ENCODE results near the gene PTPRD.

Gene PTPRD

DNA sequence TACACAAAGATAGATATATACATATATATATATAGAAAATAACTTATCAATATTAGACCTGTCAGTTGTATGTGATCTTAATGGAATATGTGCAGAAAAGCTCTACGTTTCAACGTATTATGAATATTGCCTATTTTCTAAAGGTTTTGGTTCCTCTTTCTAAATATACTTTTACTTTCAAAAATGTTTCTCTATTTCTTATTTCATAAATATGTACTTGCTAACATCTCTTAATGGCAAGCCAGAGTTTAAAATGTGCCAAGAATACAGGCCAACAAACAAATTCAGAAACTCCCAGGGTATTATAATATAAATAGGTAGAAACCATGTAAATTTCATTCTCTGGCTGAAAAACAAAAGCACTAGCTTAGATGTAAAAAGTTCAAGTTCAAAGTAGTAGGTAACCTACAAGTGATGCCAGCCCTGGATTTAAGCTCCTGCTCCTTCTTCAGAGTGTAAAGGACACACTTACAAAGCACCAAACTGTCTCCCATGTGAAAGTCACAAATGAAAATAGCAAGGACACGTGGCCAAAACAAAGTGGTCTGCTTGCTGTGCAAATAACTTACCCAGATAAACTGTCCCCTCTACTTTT lies 2128.1 kb downstream of the PTPRD start:
- no peak for TF ChIP-seq FOXP2 (optimal IDR thresholded peaks at IDR 0.05; ENCODE audit: borderline replicate concordance, extremely low read depth, extremely low read length, insufficient read depth)
- no peak for TF ChIP-seq SIN3A (IDR thresholded peaks at IDR 0.05; ENCODE audit: borderline replicate concordance, insufficient read depth, low read length)
- no peak for TF ChIP-seq POLR2AphosphoS5 (IDR thresholded peaks at IDR 0.05; ENCODE audit: low read depth, low read length)
- no peak for TF ChIP-seq REST (IDR thresholded peaks at IDR 0.05; ENCODE audit: insufficient read depth in 1 of 2, low read depth in 2 of 2, low read length in 2 of 2)
- TF ChIP-seq TAF1 (IDR thresholded peaks at IDR 0.05; ENCODE audit: borderline replicate concordance, insufficient read depth, low read length) = no peak

DNA sequence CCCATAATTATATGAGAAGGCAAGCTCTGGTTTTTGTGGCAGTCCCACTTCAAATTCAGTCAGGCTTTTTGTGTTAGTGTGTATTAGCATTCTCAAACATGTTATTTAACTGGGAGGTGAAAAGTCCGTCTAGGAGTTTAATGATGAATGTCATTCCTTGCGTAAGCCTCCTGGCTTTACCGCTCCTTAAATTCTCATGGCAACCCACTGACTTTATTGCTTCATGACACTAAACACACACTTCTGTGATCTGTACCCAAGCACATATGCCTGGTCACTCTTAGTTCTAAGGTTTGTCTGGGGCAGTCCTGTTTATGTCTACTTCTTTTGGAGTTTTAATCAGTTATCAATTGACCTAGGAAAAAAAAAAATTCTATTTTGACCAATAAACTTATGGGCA lies 2135.4 kb downstream of the PTPRD start:
- no peak for TF ChIP-seq REST (IDR thresholded peaks at IDR 0.05; ENCODE audit: insufficient read depth in 1 of 2, low read depth in 2 of 2, low read length in 2 of 2)

DNA sequence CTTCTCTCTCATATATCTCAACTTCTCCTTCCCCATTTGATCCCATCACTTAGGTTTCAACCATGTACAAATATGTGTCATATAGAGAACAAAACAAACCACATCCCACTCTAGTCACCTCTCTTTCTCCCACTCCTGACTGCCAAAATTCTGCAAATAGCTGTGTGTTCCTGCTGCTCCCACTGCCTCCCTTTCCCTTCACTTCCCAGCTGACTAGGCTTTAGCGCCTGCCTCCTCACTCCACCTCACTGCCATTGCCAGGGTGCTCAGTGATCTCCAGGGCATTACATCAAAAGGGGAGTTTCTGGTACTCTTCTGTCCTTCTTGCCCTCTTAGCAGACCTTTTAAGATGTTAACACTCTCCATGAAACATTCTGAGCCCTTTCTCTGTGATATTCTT lies 2137.9 kb downstream of the PTPRD start:
- TF ChIP-seq POLR2AphosphoS5 (IDR thresholded peaks at IDR 0.05; ENCODE audit: low read depth, low read length) (no peak), TAF1 (IDR thresholded peaks at IDR 0.05; ENCODE audit: borderline replicate concordance, insufficient read depth, low read length) (no peak), SIN3A (IDR thresholded peaks at IDR 0.05; ENCODE audit: borderline replicate concordance, insufficient read depth, low read length) (no peak), FOXP2 (optimal IDR thresholded peaks at IDR 0.05; ENCODE audit: borderline replicate concordance, extremely low read depth, extremely low read length, insufficient read depth) (no peak), REST (IDR thresholded peaks at IDR 0.05; ENCODE audit: insufficient read depth in 1 of 2, low read depth in 2 of 2, low read length in 2 of 2) (no peak)

GRCh38 chr9:8473244-8474020 lies 2139.4 kb downstream of the PTPRD start:
- TF ChIP-seq TAF1 (IDR thresholded peaks at IDR 0.05; ENCODE audit: borderline replicate concordance, insufficient read depth, low read length) = no peak
- no peak for TF ChIP-seq REST (IDR thresholded peaks at IDR 0.05; ENCODE audit: insufficient read depth in 1 of 2, low read depth in 2 of 2, low read length in 2 of 2)
- TF ChIP-seq SIN3A (IDR thresholded peaks at IDR 0.05; ENCODE audit: borderline replicate concordance, insufficient read depth, low read length) = no peak
- no peak for TF ChIP-seq POLR2AphosphoS5 (IDR thresholded peaks at IDR 0.05; ENCODE audit: low read depth, low read length)
- TF ChIP-seq FOXP2 (optimal IDR thresholded peaks at IDR 0.05; ENCODE audit: borderline replicate concordance, extremely low read depth, extremely low read length, insufficient read depth) = no peak

Measured in PFSK-1 (cell line).